Pons (tissue), 1 donor: ENCODE measurements around the gene GPD2.

ENCODE experiments used
- DNase-seq: peaks from one replicate; pipeline ENCODE4 v3.0.0-alpha.2; 2016; ENCODE audit warnings: low spot score

The GPD2 gene

GRCh38 chr2:156532989-156533388 is 96.8 kb downstream of the GPD2 start:
- DNase-seq, result no peak

- DNase-seq, result no peak
These were observed 100.4 kb downstream of the GPD2 start for GRCh38 chr2:156536534-156536933.

GRCh38 chr2:156537141-156537540 is 101.0 kb downstream of the GPD2 start:
- DNase-seq, result no peak

GRCh38 chr2:156538083-156538504 is 101.9 kb downstream of the GPD2 start:
- DNase-seq, result peak; percentile 20

- DNase-seq, result peak; percentile 27
These were observed 103.1 kb downstream of the GPD2 start for GRCh38 chr2:156539086-156539860.

GRCh38 chr2:156540706-156541105 is 104.5 kb downstream of the GPD2 start:
- DNase-seq, result no peak

- peak; percentile 7 for DNase-seq
These were observed 105.0 kb downstream of the GPD2 start for GRCh38 chr2:156541229-156541628.

- DNase-seq, result no peak
These were observed 105.5 kb downstream of the GPD2 start for GRCh38 chr2:156541706-156542105.

- no peak for DNase-seq
These were observed 112.2 kb downstream of the GPD2 start for GRCh38 chr2:156548413-156548812.

- DNase-seq, result no peak
These were observed 117.7 kb downstream of the GPD2 start for GRCh38 chr2:156553714-156554442.

GRCh38 chr2:156561326-156561725 is 125.1 kb downstream of the GPD2 start:
- no peak for DNase-seq

GRCh38 chr2:156562124-156562523 is 125.9 kb downstream of the GPD2 start:
- DNase-seq, result no peak

- no peak for DNase-seq
These were observed 128.0 kb downstream of the GPD2 start for GRCh38 chr2:156563994-156564753.

- DNase-seq, result no peak
These were observed 129.0 kb downstream of the GPD2 start for GRCh38 chr2:156565066-156565710.

- DNase-seq, result no peak
These were observed 137.5 kb downstream of the GPD2 start for GRCh38 chr2:156573710-156574109.

- DNase-seq, result no peak
These were observed 137.9 kb downstream of the GPD2 start for GRCh38 chr2:156574112-156574511.

- no peak for DNase-seq
These were observed 139.8 kb downstream of the GPD2 start for GRCh38 chr2:156576005-156576404.

GRCh38 chr2:156580501-156580900 is 144.3 kb downstream of the GPD2 start:
- DNase-seq, result no peak

GRCh38 chr2:156581280-156581679 is 145.1 kb downstream of the GPD2 start:
- no peak for DNase-seq

GRCh38 chr2:156585457-156585856 is 149.3 kb downstream of the GPD2 start:
- DNase-seq, result no peak

- no peak for DNase-seq
These were observed 150.4 kb downstream of the GPD2 start for GRCh38 chr2:156586621-156587020.
